GM13977 (cell line): Measurements from ENCODE around the gene PLEKHA6.

Experiments
- DNase-seq: peaks from one replicate; pipeline ENCODE4 v3.0.0; 2012; ENCODE audit warnings: low spot score
- CTCF ChIP-seq: IDR thresholded peaks from 2 replicates; pipeline ENCODE4 v1.5.1; 2012; ENCODE audit warnings: mild to moderate bottlenecking, control low read depth; ENCODE audit not compliant: insufficient read depth; ENCODE audit errors: extremely low read depth, missing control alignments
- in situ Hi-C: fragments of 300-500 bp; cut with MboI; formaldehyde crosslinking; loops from one replicate; pipeline ENCODE4 v1.12.0; 2022; ENCODE audit warnings: low sequenced_read_pairs, low pct_unique_long_range_greater_than_20kb, mixed read lengths, inconsistent platforms; ENCODE audit not compliant: unreplicated experiment

PLEKHA6 gene

GRCh38 chr1:204178487-204179281, 181.0 kb downstream of the PLEKHA6 start:
- no peak for TF ChIP-seq CTCF
- in situ Hi-C loops = no loop called here
- no peak for DNase-seq

GRCh38 chr1:204177133-204177532, 182.6 kb downstream of the PLEKHA6 start:
- in situ Hi-C loops = no loop called here
- DNase-seq = no peak
- no peak for TF ChIP-seq CTCF

- DNase-seq = no peak
- in situ Hi-C loops = no loop called here
- no peak for TF ChIP-seq CTCF
Measured at GRCh38 chr1:204176049-204176448, 183.7 kb downstream of the PLEKHA6 start.

GRCh38 chr1:204174958-204175357, 184.8 kb downstream of the PLEKHA6 start:
- TF ChIP-seq CTCF = no peak
- in situ Hi-C loops = loop anchor here (25.0 kb wide), 1 partner anchor 212 kb away; no protein-coding TSS in a partner anchor

GRCh38 chr1:204172404-204173029, 187.2 kb downstream of the PLEKHA6 start:
- DNase-seq = no peak
- in situ Hi-C loops = loop anchor here (25.0 kb wide), 1 partner anchor 215 kb away; no protein-coding TSS in a partner anchor
- TF ChIP-seq CTCF = no peak

More at GRCh38 chr1:204174958-204175357, 184.8 kb downstream of the PLEKHA6 start:
- no peak for DNase-seq

- no peak for TF ChIP-seq CTCF
- in situ Hi-C loops = loop anchor here (25.0 kb wide), 1 partner anchor 216 kb away; no protein-coding TSS in a partner anchor
- no peak for DNase-seq
Measured at GRCh38 chr1:204171751-204172178, 188.0 kb downstream of the PLEKHA6 start.
